ENCODE measurements around the gene ADGRG4.
A peak's percentile ranks its signal among the peaks of the same experiment; 100 is the strongest.

The ADGRG4 gene

GRCh38 chrX:136456133-136456532 lies 155.4 kb downstream of the ADGRG4 start (continued):
- TF ChIP-seq ZNF776 (tag by site-specific recombination; IDR thresholded peaks at IDR 0.05; ENCODE audit: borderline replicate concordance) (no peak), YY1 (tag by site-specific recombination; IDR thresholded peaks at IDR 0.05) (no peak), ZBTB48 (tag by site-specific recombination; IDR thresholded peaks at IDR 0.05) (no peak), ZNF391 (tag by site-specific recombination; IDR thresholded peaks at IDR 0.05; ENCODE audit: borderline replicate concordance, low read depth) (no peak)

- Histone ChIP-seq H3K4me3 (ENCODE audit: low read depth, low read length) (no peak overlapping the region), H3K9me3 (ENCODE audit: control insufficient read depth, insufficient read depth, low read depth, low read length) (no peaks in the 10 kb centered on the region), H3K36me3 (ENCODE audit: control insufficient read depth in 2 of 2, insufficient read depth in 1 of 2, low read length in 2 of 2) (no peaks in the 10 kb centered on the region; a peak in 1 of 3 replicates), H3K27ac (ENCODE audit: extremely low read depth, low read depth, low read length) (no peak overlapping the region), H3K4me1 (ENCODE audit: control insufficient read depth, insufficient read depth, low read length) (peaks cover 7% of the 10 kb centered on the region)
- TF ChIP-seq YY1 (tag by site-specific recombination; IDR thresholded peaks at IDR 0.05): no peak
- no peak for TF ChIP-seq ZNF148 (tag by site-specific recombination; IDR thresholded peaks at IDR 0.05; ENCODE audit: borderline replicate concordance)
- TF ChIP-seq ZNF610 (tag by site-specific recombination; IDR thresholded peaks at IDR 0.05; ENCODE audit: borderline replicate concordance): no peak
- no peak for TF ChIP-seq HIC1 (tag by site-specific recombination; IDR thresholded peaks at IDR 0.05)
- TF ChIP-seq ZNF350 (tag by site-specific recombination; IDR thresholded peaks at IDR 0.05): no peak
- TF ChIP-seq ZBTB44 (tag by site-specific recombination; IDR thresholded peaks at IDR 0.05): 0 out of 2 replicates have a peak, but pooled peaks have one; percentile 37
- TF ChIP-seq PRDM6 (tag by site-specific recombination; IDR thresholded peaks at IDR 0.05): peak; percentile 89
- POLR2A ChIA-PET: no interaction called here
- CTCF ChIA-PET: interaction anchor here (0.7 to 0.9 kb wide), 2 partner anchors 120 to 180 kb away, joined by 3 read pairs; no protein-coding TSS in a partner anchor
These were observed 156.6 kb downstream of the ADGRG4 start for GRCh38 chrX:136457303-136457917.

GRCh38 chrX:136464589-136464988 lies 163.8 kb downstream of the ADGRG4 start:
- TF ChIP-seq GLI2 (tag by site-specific recombination; IDR thresholded peaks at IDR 0.05; ENCODE audit: borderline replicate concordance, low read depth): no peak
- TF ChIP-seq ZBTB26 (tag by site-specific recombination; optimal IDR thresholded peaks at IDR 0.05): no peak
- TF ChIP-seq FEZF1 (tag by site-specific recombination; IDR thresholded peaks at IDR 0.05): no peak
- no peak for TF ChIP-seq ZNF391 (tag by site-specific recombination; IDR thresholded peaks at IDR 0.05; ENCODE audit: borderline replicate concordance, low read depth)
- no peak for TF ChIP-seq ZNF148 (tag by site-specific recombination; IDR thresholded peaks at IDR 0.05; ENCODE audit: borderline replicate concordance)
- Histone ChIP-seq H3K4me1 (ENCODE audit: control insufficient read depth, insufficient read depth, low read length) (no peaks in the 10 kb centered on the region), H3K36me3 (ENCODE audit: control insufficient read depth in 2 of 2, insufficient read depth in 1 of 2, low read length in 2 of 2) (no peaks in the 10 kb centered on the region; a peak in 1 of 3 replicates), H3K4me3 (ENCODE audit: low read depth, low read length) (no peak overlapping the region), H3K9me3 (ENCODE audit: control insufficient read depth, insufficient read depth, low read depth, low read length) (no peaks in the 10 kb centered on the region), H3K27ac (ENCODE audit: extremely low read depth, low read depth, low read length) (no peak overlapping the region)
- POLR2A ChIA-PET: no interaction called here
- CTCF ChIA-PET: interaction anchor here (0.6 kb wide), 1 partner anchor 20 kb away, joined by 3 read pairs; no protein-coding TSS in a partner anchor

Data from HEK293 (cell line).